Activated T-helper 17 cell treated with anti-CD3 and anti-CD28 coated beads, Interleukin-2, amount 50 U/mL, for 72 hours (primary cell): ENCODE data around the gene CTNND2. TPM values are rescaled to one million over a fixed set of nuclear protein-coding genes. Genes with fewer than 3 reads are reported as not detected.
"Not testable (repeated sequence)": the region's sequence is repeated elsewhere in the genome, so short reads cannot be mapped to it uniquely, and the experiment has no call there.

Experiments used
- ATAC-seq: fragments of 150-1000 bp; cut with Tn5 transposase; replicated peaks from 2 replicates; pipeline ENCODE4 v1.10.0; 2021; ENCODE audit warnings: mild to moderate bottlenecking, moderate library complexity
- H3K27ac Mint-ChIP-seq: one replicate; pipeline ENCODE4 v1.8.0; 2022; ENCODE audit warnings: mixed read lengths
- H3K27me3 Mint-ChIP-seq: one replicate; pipeline ENCODE4 v1.8.0; 2022; ENCODE audit warnings: mixed read lengths
- H3K36me3 Mint-ChIP-seq: one replicate; pipeline ENCODE4 v1.8.0; 2022; ENCODE audit warnings: low read depth, mild to moderate bottlenecking, mixed read lengths
- H3K4me1 Mint-ChIP-seq: one replicate; pipeline ENCODE4 v1.8.0; 2022; ENCODE audit warnings: mixed read lengths
- H3K4me3 Mint-ChIP-seq: one replicate; pipeline ENCODE4 v1.8.0; 2022; ENCODE audit warnings: mild to moderate bottlenecking, mixed read lengths
- H3K9me3 Mint-ChIP-seq: one replicate; pipeline ENCODE4 v1.8.0; 2022; ENCODE audit warnings: mixed read lengths
- total RNA-seq, 2 donors: library from RNA; stranded (reverse); gene quantifications; one replicate each; pipeline ENCODE4 v1.2.3, GENCODE V29; 2022

The CTNND2 gene
- total RNA-seq, 2 donors from 2014 or later = 0.21 to 0.39 TPM

- ATAC-seq = no peak
- Mint-ChIP-seq H3K27me3 (no peaks in the 10 kb centered on the region), H3K36me3 (no peaks in the 10 kb centered on the region), H3K4me1 (peaks cover 4% of the 10 kb centered on the region), H3K27ac (no peak overlapping the region), H3K9me3 (no peaks in the 10 kb centered on the region), H3K4me3 (no peak overlapping the region)
Observed at GRCh38 chr5:11126844-11127243, 777.4 kb downstream of the CTNND2 start.

- Mint-ChIP-seq H3K27me3 (no peaks in the 10 kb centered on the region), H3K4me1 (peaks cover 4% of the 10 kb centered on the region), H3K36me3 (no peaks in the 10 kb centered on the region), H3K4me3 (no peak overlapping the region), H3K9me3 (no peaks in the 10 kb centered on the region), H3K27ac (no peak overlapping the region)
- no peak for ATAC-seq
Observed at GRCh38 chr5:11121885-11122284, 782.4 kb downstream of the CTNND2 start.

GRCh38 chr5:11110128-11110527 lies 794.1 kb downstream of the CTNND2 start:
- no peaks in the 10 kb centered on the region for H3K4me1 Mint-ChIP-seq
- H3K36me3 Mint-ChIP-seq = no peaks in the 10 kb centered on the region
- H3K4me3 Mint-ChIP-seq = no peak overlapping the region
- ATAC-seq = no peak
- no peak overlapping the region for H3K27ac Mint-ChIP-seq
- H3K27me3 Mint-ChIP-seq = peaks cover 3% of the 10 kb centered on the region
- H3K9me3 Mint-ChIP-seq = no peaks in the 10 kb centered on the region

- no peak overlapping the region for H3K4me3 Mint-ChIP-seq
- no peaks in the 10 kb centered on the region for H3K9me3 Mint-ChIP-seq
- H3K4me1 Mint-ChIP-seq = no peaks in the 10 kb centered on the region
- ATAC-seq = no peak
- H3K27me3 Mint-ChIP-seq = peaks cover 3% of the 10 kb centered on the region
- H3K27ac Mint-ChIP-seq = no peak overlapping the region
- H3K36me3 Mint-ChIP-seq = no peaks in the 10 kb centered on the region
Observed at GRCh38 chr5:11105696-11106095, 798.5 kb downstream of the CTNND2 start.

DNA sequence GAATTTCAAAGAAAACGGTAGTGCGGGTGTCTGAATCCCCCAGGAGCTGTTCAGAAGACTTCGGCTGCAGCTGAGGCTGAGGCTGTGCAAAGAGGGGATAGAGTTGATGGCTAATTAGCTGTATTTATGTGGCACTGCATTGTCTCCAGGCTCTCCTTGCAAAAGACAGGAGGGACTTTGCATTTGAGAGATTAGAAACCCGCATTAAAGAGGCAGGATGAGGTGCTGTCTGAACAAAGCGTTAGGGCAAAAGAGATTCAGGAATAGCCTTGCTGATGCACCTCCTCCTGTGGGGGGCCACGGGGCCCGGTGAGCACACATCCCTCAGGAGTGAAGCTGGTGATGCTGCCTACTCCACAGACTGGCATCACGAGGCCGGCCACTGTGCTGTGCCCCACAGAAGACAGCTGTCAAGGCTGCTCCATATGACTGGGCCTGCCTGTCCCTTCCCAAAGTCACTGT lies 799.6 kb downstream of the CTNND2 start:
- no peaks in the 10 kb centered on the region for H3K36me3 Mint-ChIP-seq
- no peaks in the 10 kb centered on the region for H3K4me1 Mint-ChIP-seq
- H3K27ac Mint-ChIP-seq = no peak overlapping the region
- H3K4me3 Mint-ChIP-seq = no peak overlapping the region
- H3K27me3 Mint-ChIP-seq = peaks cover 3% of the 10 kb centered on the region
- ATAC-seq = no peak
- H3K9me3 Mint-ChIP-seq = no peaks in the 10 kb centered on the region

DNA sequence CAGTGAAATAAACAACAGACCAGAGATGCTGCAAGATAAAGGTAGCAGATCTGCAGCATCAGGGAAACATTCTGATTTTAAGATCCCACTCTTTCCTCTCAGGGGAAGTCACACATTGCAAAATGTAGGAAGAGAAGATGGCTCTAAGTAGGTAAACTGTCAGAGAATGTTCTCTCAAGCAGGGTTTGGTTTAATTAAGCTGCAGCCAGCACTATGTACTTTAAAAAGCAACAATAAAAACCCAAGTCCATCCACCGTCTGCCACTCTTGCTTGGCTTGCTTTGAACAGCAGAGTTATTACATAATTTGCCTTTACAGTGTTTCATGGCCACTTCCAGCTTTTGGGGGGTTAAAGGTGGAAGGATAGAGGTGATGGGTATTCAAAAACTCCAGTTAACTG lies 800.0 kb downstream of the CTNND2 start:
- Mint-ChIP-seq H3K4me1 (no peaks in the 10 kb centered on the region), H3K9me3 (no peaks in the 10 kb centered on the region), H3K27ac (no peak overlapping the region), H3K36me3 (no peaks in the 10 kb centered on the region), H3K4me3 (no peak overlapping the region), H3K27me3 (peaks cover 3% of the 10 kb centered on the region)
- ATAC-seq = no peak

DNA sequence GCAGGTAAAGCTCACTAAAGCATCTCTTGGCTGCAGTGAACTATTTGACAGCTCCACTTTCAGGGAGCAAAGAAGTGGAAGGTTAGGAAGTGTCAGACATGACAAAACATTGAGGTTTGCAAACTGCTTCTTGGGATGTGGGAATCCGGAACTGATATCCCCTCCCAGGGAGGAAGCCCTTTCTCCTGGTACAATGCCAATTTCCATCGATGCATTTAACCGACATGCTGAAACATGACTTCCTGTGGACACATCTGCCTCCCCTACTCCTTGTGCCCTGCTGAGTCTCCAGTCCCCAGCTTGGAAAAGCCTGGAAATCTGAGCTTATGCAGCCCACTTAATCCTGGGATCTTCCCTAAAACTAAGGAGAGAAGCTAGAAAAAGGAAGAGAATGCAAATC lies 820.1 kb downstream of the CTNND2 start:
- ATAC-seq = no peak
- H3K9me3 Mint-ChIP-seq = peaks cover 4% of the 10 kb centered on the region
- H3K36me3 Mint-ChIP-seq = no peaks in the 10 kb centered on the region
- H3K4me1 Mint-ChIP-seq = no peaks in the 10 kb centered on the region
- H3K27me3 Mint-ChIP-seq = peaks cover 3% of the 10 kb centered on the region
- no peak overlapping the region for H3K27ac Mint-ChIP-seq
- no peak overlapping the region for H3K4me3 Mint-ChIP-seq

DNA sequence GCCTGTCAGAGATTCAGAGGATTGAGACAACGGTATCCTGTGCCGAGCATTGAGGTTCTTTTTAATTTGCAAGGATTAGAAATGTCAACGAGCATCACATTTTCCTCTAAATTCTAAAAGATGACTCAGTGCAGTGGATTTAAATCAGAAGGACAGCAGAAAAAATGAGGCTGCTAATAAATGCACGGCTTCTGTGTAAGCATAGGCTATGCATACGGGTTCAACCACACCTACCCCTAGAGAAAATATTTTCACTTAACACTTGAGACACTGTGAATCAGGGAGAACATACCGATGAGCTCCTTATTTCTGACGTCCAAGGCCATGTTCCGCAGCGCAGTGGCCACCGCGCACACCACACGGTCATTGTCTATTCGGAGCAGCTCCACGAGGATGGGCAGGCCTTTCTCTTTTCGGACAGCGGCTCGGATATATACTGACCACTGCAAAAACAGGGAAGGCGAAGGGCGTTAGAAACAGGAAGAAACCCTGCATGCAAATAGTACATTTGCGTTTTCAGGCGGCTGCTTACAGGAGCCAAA lies 821.8 kb downstream of the CTNND2 start:
- H3K4me1 Mint-ChIP-seq = no peaks in the 10 kb centered on the region
- no peak for ATAC-seq
- H3K9me3 Mint-ChIP-seq = peaks cover 4% of the 10 kb centered on the region
- peaks cover 6% of the 10 kb centered on the region for H3K27me3 Mint-ChIP-seq
- no peak overlapping the region for H3K4me3 Mint-ChIP-seq
- no peak overlapping the region for H3K27ac Mint-ChIP-seq
- H3K36me3 Mint-ChIP-seq = no peaks in the 10 kb centered on the region

GRCh38 chr5:11076945-11077613 lies 827.2 kb downstream of the CTNND2 start:
- Mint-ChIP-seq H3K4me3 (no peak overlapping the region), H3K9me3 (peaks cover 4% of the 10 kb centered on the region), H3K36me3 (no peaks in the 10 kb centered on the region), H3K27ac (no peak overlapping the region), H3K27me3 (peaks cover 9% of the 10 kb centered on the region), H3K4me1 (no peaks in the 10 kb centered on the region)
- ATAC-seq = no peak

DNA sequence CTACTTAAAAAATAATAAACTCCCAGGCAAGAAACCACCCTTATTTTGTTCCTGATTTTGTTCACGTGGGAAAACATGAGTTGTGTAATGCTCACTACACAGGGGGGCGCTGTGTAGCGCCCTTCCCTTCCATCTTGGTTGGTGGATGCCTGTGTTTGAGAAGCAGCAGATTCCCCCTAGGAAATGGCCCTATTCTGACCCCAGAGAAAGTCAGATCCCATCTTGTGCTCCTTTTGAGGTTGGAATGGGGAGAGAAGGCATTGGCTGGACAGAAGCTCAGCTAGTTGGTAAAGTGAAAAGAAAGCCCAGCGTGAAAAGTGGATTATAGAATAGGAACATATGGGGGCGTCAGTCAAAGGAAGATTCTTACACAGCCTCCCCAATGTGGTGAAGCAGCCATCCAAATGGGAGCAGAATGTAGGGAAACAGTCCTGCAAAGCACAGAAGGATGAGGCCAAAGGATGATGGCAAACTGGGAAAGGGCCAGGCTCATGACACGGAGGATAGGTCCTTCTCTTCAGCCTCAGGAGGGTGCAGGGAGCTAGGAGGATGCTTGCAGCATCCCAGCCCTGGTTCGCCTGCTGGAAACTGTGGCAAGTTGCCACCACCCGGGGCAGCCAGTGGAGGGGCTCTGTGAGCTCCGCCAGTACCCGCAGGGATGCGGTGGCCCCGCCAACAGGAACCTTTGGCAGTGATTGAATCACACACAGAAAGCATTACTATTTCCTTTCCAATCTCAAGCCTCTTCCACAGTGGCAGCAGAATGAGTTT lies 829.0 kb downstream of the CTNND2 start:
- no peaks in the 10 kb centered on the region for H3K36me3 Mint-ChIP-seq
- no peak overlapping the region for H3K27ac Mint-ChIP-seq
- peaks cover 4% of the 10 kb centered on the region for H3K9me3 Mint-ChIP-seq
- peaks cover 14% of the 10 kb centered on the region for H3K27me3 Mint-ChIP-seq
- no peak overlapping the region for H3K4me3 Mint-ChIP-seq
- no peak for ATAC-seq
- H3K4me1 Mint-ChIP-seq = no peaks in the 10 kb centered on the region

DNA sequence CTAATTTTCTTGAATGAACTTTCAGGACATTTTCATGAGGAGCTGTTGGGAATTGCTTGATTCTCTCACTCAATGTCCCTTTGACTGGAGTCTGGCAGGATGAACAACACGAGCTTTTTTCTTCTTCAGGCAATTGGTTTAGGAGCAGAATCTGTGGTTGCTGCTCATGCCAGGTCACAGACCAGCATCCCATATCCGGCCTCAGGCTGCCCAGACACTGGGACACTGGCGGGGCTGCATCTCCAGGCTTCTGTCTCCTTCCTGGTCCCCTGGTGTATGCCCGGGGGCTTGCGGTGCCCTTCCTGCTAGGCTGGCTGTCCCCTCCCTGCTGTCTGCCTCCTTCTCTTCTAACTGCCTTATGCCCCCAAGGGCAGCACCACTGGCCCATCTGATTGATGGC lies 831.7 kb downstream of the CTNND2 start:
- Mint-ChIP-seq H3K36me3 (no peaks in the 10 kb centered on the region), H3K4me3 (no peak overlapping the region), H3K27ac (no peak overlapping the region), H3K9me3 (peaks cover 8% of the 10 kb centered on the region), H3K27me3 (peaks cover 20% of the 10 kb centered on the region), H3K4me1 (no peaks in the 10 kb centered on the region)
- no peak for ATAC-seq

DNA sequence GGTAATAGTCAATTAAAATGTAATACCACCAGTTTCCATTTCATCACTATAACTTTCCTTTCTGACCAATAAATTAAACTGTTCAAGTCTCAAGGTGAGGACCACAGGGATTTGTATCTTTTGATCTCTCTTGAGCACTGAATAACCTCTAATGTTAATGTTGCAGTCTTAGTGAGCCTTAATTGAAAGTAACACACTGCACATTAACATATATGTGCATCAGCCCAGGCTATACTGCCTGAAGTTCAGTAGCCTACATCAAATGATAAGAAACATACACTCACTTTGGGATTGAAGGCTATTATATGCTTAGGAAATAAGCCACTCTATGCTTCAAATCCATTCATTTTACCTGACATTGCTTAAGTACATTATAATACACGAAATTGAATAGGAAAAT lies 832.2 kb downstream of the CTNND2 start:
- Mint-ChIP-seq H3K4me3 (no peak overlapping the region), H3K4me1 (no peaks in the 10 kb centered on the region), H3K27me3 (peaks cover 15% of the 10 kb centered on the region), H3K9me3 (peaks cover 8% of the 10 kb centered on the region), H3K27ac (no peak overlapping the region), H3K36me3 (no peaks in the 10 kb centered on the region)
- ATAC-seq = no peak

- Mint-ChIP-seq H3K27me3 (peaks cover 18% of the 10 kb centered on the region), H3K36me3 (no peaks in the 10 kb centered on the region), H3K4me3 (no peak overlapping the region), H3K27ac (no peak overlapping the region), H3K9me3 (peaks cover 13% of the 10 kb centered on the region), H3K4me1 (no peaks in the 10 kb centered on the region)
- no peak for ATAC-seq
Observed at GRCh38 chr5:11069041-11069440, 835.2 kb downstream of the CTNND2 start.

GRCh38 chr5:11065723-11066122 lies 838.5 kb downstream of the CTNND2 start:
- H3K4me1 Mint-ChIP-seq, H3K4me3 Mint-ChIP-seq, ATAC-seq, H3K36me3 Mint-ChIP-seq, H3K27ac Mint-ChIP-seq: not testable (repeated sequence)
- Mint-ChIP-seq H3K27me3 (peaks cover 25% of the 10 kb centered on the region), H3K9me3 (peaks cover 13% of the 10 kb centered on the region)
